Daoy (cell line): ENCODE data around the gene PLK5. TPM values are rescaled to one million over a fixed set of nuclear protein-coding genes. Genes with fewer than 3 reads are reported as not detected.
A peak's percentile ranks its signal among the peaks of the same experiment; 100 is the strongest.
"Not testable (repeated sequence)": the region's sequence is repeated elsewhere in the genome, so short reads cannot be mapped to it uniquely, and the experiment has no call there.

Experiments
- DNase-seq: peaks from one replicate; pipeline ENCODE4 v3.0.0-alpha.2; 2015; ENCODE audit warnings: low read depth
- total RNA-seq: library from RNA; depleted of rRNA; stranded (reverse); fragments of >200 nt; shearing (Covaris generic); gene quantifications from 2 replicates; pipeline ENCODE4 v1.2.3, GENCODE V29; 2014

The PLK5 gene
- total RNA-seq, 1 experiment from 2014 or later: not detected

- peak; percentile 92 for DNase-seq
Observed at GRCh38 chr19:1507763-1508506, 15.9 kb upstream of the PLK5 start.

- no peak for DNase-seq
Observed at GRCh38 chr19:1508507-1508856, 15.4 kb upstream of the PLK5 start.

GRCh38 chr19:1509602-1510441 lies 14.1 kb upstream of the PLK5 start:
- DNase-seq: no peak

GRCh38 chr19:1510442-1510806 lies 13.5 kb upstream of the PLK5 start:
- DNase-seq: no peak

- no peak for DNase-seq
Observed at GRCh38 chr19:1510807-1511206, 13.1 kb upstream of the PLK5 start.

- DNase-seq: no peak
Observed at GRCh38 chr19:1511318-1512317, 12.3 kb upstream of the PLK5 start.

GRCh38 chr19:1512671-1513498 lies 11.0 kb upstream of the PLK5 start, which contains the start of gene ADAMTSL5:
Gene ADAMTSL5, minus strand, starts transcription at chr19:1513019. Its CDS starts 2,076 bp downstream, at chr19:1510943.
- DNase-seq: peak; percentile 84

- peak; percentile 60 for DNase-seq
Observed at GRCh38 chr19:1513499-1514294, 10.2 kb upstream of the PLK5 start.

GRCh38 chr19:1514295-1514661 lies 9.6 kb upstream of the PLK5 start:
- DNase-seq: no peak

GRCh38 chr19:1514986-1515721 lies 8.7 kb upstream of the PLK5 start:
- no peak for DNase-seq

GRCh38 chr19:1516395-1516753 lies 7.5 kb upstream of the PLK5 start:
- peak; percentile 37 for DNase-seq

GRCh38 chr19:1518471-1518870 lies 5.4 kb upstream of the PLK5 start:
- DNase-seq: no peak

- DNase-seq: not testable (repeated sequence)
Observed at GRCh38 chr19:1519802-1520201, 4.1 kb upstream of the PLK5 start.

GRCh38 chr19:1520203-1520780 lies 3.6 kb upstream of the PLK5 start:
- no peak for DNase-seq

GRCh38 chr19:1521636-1522035 lies 2.2 kb upstream of the PLK5 start:
- DNase-seq: no peak

- no peak for DNase-seq
Observed at GRCh38 chr19:1522061-1522460, 1.8 kb upstream of the PLK5 start.

GRCh38 chr19:1522838-1523237 lies 1.0 kb upstream of the PLK5 start:
- DNase-seq: no peak

- DNase-seq: no peak
Observed at GRCh38 chr19:1524287-1524971, 552 bp downstream of the PLK5 start.

- DNase-seq: no peak
Observed at GRCh38 chr19:1524972-1525325, 1.1 kb downstream of the PLK5 start.
